K562 (cell line): ENCODE measurements around the gene TCEAL2.

Source experiments
- EHMT2 ChIP-seq: fragments of 450-650 bp; IDR thresholded peaks from 2 replicates; pipeline ENCODE4 v1.6.1; 2018; ENCODE audit warnings: antibody characterized with exemption
- EP300 ChIP-seq: IDR thresholded peaks from 2 replicates; pipeline ENCODE4 v1.6.1; 2012; ENCODE audit warnings: low read length, improper control_type of control experiment
- LARP7 ChIP-seq: fragments of 450-650 bp; IDR thresholded peaks from 2 replicates; pipeline ENCODE4 v1.6.1; 2016
- SRF ChIP-seq, 2 experiments: fragments of 250-450, 450-650 bp in 1 of 2; sonication (Bioruptor Pico) in 1 of 2; sonication (generic) in 1 of 2; formaldehyde crosslinking; IDR thresholded peaks; 2 replicates each; pipeline versions ENCODE4 v1.5.0 to v1.5.1; 2020 to 2022; ENCODE audit warnings: mild to moderate bottlenecking in 1 of 2, missing genetic modification reagents in 1 of 2
- USF1 ChIP-seq: sonication (generic); formaldehyde crosslinking; IDR thresholded peaks from 2 replicates; pipeline ENCODE4 v1.9.0; 2022; ENCODE audit warnings: mild to moderate bottlenecking, missing genetic modification reagents
- ZBTB34 ChIP-seq: fragments of 250-450 bp; sonication (Bioruptor Pico); IDR thresholded peaks from 2 replicates; pipeline ENCODE4 v1.8.0; 2021; ENCODE audit warnings: mild to moderate bottlenecking, moderate library complexity

GRCh38 chrX:102129473-102129872, 4.0 kb downstream of the TCEAL2 start:
- TF ChIP-seq USF1 (CRISPR knock-in tag) = no peak
- no peak for TF ChIP-seq SRF (CRISPR knock-in tag; IDR thresholded peaks at IDR 0.05)
- no peak for TF ChIP-seq LARP7
- TF ChIP-seq ZBTB34 (CRISPR knock-in tag) = no peak
- TF ChIP-seq EHMT2 = no peak
- TF ChIP-seq EP300 = no peak
